PFSK-1 (cell line): ENCODE data around the gene GPC4.

Experiments used
- FOXP2 ChIP-seq: optimal IDR thresholded peaks from 2 replicates; pipeline ENCODE3; 2011; ENCODE audit warnings: borderline replicate concordance, control low read depth, inconsistent platforms; ENCODE audit not compliant: insufficient read depth; ENCODE audit errors: extremely low read length, extremely low read depth
- POLR2AphosphoS5 ChIP-seq: IDR thresholded peaks from 2 replicates; pipeline ENCODE4 v1.6.1; 2012; ENCODE audit warnings: low read depth, mild to moderate bottlenecking, control low read depth, low read length, moderate library complexity
- REST ChIP-seq, 2 experiments: IDR thresholded peaks; 2 replicates each; pipeline versions ENCODE4 v1.6.1 to v1.8.0; 2011 to 2012; ENCODE audit warnings: low read depth in 2 of 2, low read length in 2 of 2, control low read depth in 1 of 2, inconsistent platforms in 1 of 2, mild to moderate bottlenecking in 1 of 2, moderate library complexity in 1 of 2; ENCODE audit not compliant: insufficient read depth in 1 of 2
- SIN3A ChIP-seq: IDR thresholded peaks from 2 replicates; pipeline ENCODE4 v1.6.1; 2012; ENCODE audit warnings: mild to moderate bottlenecking, low read length, moderate library complexity, borderline replicate concordance; ENCODE audit not compliant: insufficient read depth
- TAF1 ChIP-seq: IDR thresholded peaks from 2 replicates; pipeline ENCODE4 v1.6.1; 2012; ENCODE audit warnings: low read length, control low read depth, borderline replicate concordance; ENCODE audit not compliant: insufficient read depth

GPC4 gene

GRCh38 chrX:133325422-133325821 is 89.9 kb downstream of the GPC4 start:
- TF ChIP-seq REST (IDR thresholded peaks at IDR 0.05; ENCODE audit: insufficient read depth in 1 of 2, low read depth in 2 of 2, low read length in 2 of 2) (no peak), POLR2AphosphoS5 (no peak), FOXP2 (no peak), SIN3A (no peak), TAF1 (no peak)

- no peak for TF ChIP-seq REST (IDR thresholded peaks at IDR 0.05; ENCODE audit: insufficient read depth in 1 of 2, low read depth in 2 of 2, low read length in 2 of 2)
- no peak for TF ChIP-seq FOXP2
- TF ChIP-seq POLR2AphosphoS5: no peak
- TF ChIP-seq SIN3A: no peak
- no peak for TF ChIP-seq TAF1
These were observed 91.9 kb downstream of the GPC4 start for GRCh38 chrX:133323431-133323830.

GRCh38 chrX:133321451-133321850 is 93.8 kb downstream of the GPC4 start:
- no peak for TF ChIP-seq TAF1
- TF ChIP-seq POLR2AphosphoS5: no peak
- TF ChIP-seq SIN3A: no peak
- TF ChIP-seq REST (IDR thresholded peaks at IDR 0.05; ENCODE audit: insufficient read depth in 1 of 2, low read depth in 2 of 2, low read length in 2 of 2): no peak
- TF ChIP-seq FOXP2: no peak

- TF ChIP-seq POLR2AphosphoS5 (no peak), TAF1 (no peak), SIN3A (no peak), REST (IDR thresholded peaks at IDR 0.05; ENCODE audit: insufficient read depth in 1 of 2, low read depth in 2 of 2, low read length in 2 of 2) (no peak), FOXP2 (no peak)
These were observed 101.0 kb downstream of the GPC4 start for GRCh38 chrX:133314281-133314680.

- TF ChIP-seq SIN3A: no peak
- no peak for TF ChIP-seq FOXP2
- no peak for TF ChIP-seq TAF1
- no peak for TF ChIP-seq REST (IDR thresholded peaks at IDR 0.05; ENCODE audit: insufficient read depth in 1 of 2, low read depth in 2 of 2, low read length in 2 of 2)
- TF ChIP-seq POLR2AphosphoS5: no peak
These were observed 106.8 kb downstream of the GPC4 start for GRCh38 chrX:133308499-133308897.
